GM13977 (cell line): ENCODE results near the gene KRT27.

Source experiments
- DNase-seq: peaks from one replicate; pipeline ENCODE4 v3.0.0; 2012; ENCODE audit warnings: low spot score
- in situ Hi-C: fragments of 300-500 bp; cut with MboI; formaldehyde crosslinking; loops from one replicate; pipeline ENCODE4 v1.12.0; 2022; ENCODE audit warnings: low sequenced_read_pairs, low pct_unique_long_range_greater_than_20kb, mixed read lengths, inconsistent platforms; ENCODE audit not compliant: unreplicated experiment
- TF ChIP-seq, protein P1 (sequence below): IDR thresholded peaks from 2 replicates; pipeline ENCODE4 v1.5.1; 2012; ENCODE audit warnings: mild to moderate bottlenecking, control low read depth; ENCODE audit not compliant: insufficient read depth; ENCODE audit errors: extremely low read depth, missing control alignments

The KRT27 gene

DNA sequence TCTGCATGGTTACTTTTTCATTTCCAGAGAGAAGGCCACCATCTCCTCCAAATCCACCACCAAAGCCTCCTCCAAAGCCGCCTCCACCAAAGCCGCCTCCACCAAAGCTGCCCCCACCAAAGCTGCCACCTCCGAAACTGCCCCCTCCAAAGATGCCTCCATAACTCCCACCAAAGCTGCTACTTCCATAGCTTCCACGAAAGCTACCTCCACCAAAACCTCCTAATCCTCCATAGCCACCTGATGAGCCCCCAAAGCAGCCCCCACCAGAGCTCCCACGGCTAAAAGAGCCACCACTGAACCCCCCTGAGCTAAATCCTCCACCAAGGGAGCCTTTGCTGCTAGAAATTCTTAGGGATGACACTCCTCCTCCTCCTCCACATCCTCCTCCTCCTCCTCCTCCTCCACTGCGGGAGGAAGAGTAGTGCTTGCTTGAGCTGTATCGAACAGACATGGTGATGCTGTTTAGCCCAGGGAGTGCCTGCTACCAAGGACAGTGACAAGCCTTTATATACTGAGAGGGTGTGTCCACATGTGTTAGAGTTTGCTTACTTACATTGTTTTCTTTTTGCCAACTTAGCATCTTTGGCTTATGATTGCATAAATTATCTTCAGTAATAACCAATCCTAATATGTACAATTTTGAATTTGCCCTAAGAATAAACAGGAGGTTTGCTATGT is 39.9 kb upstream of the KRT27 start, which contains the start of gene KRT10:
Gene KRT10, minus strand, starts transcription at position 483 of the 681 bp plus-strand sequence. Its CDS starts 29 bp downstream, at position 454.
- in situ Hi-C loops = no loop called here
- no peak for DNase-seq
- TF ChIP-seq, protein P1, sequence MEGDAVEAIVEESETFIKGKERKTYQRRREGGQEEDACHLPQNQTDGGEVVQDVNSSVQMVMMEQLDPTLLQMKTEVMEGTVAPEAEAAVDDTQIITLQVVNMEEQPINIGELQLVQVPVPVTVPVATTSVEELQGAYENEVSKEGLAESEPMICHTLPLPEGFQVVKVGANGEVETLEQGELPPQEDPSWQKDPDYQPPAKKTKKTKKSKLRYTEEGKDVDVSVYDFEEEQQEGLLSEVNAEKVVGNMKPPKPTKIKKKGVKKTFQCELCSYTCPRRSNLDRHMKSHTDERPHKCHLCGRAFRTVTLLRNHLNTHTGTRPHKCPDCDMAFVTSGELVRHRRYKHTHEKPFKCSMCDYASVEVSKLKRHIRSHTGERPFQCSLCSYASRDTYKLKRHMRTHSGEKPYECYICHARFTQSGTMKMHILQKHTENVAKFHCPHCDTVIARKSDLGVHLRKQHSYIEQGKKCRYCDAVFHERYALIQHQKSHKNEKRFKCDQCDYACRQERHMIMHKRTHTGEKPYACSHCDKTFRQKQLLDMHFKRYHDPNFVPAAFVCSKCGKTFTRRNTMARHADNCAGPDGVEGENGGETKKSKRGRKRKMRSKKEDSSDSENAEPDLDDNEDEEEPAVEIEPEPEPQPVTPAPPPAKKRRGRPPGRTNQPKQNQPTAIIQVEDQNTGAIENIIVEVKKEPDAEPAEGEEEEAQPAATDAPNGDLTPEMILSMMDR = no peak

DNA sequence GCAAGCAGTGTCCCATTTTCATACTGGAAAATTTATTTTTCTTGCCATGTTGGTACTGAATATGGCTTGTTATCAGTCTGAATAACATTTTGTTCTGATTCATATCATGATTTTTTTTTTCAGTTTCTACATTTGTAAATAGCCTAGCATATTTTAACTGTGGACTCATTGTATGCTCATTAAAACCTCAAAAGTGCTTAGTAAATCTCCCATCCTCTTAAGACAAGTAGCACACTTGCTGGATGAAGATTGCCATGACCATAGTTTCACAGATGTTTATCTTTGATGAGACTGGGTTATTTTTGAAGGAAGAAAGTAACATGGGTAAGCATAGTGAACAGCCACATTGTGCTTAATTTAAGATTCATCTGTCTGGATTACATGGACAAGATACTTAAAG is 39.2 kb upstream of the KRT27 start:
- in situ Hi-C loops = no loop called here
- no peak for DNase-seq
- TF ChIP-seq, protein P1 = no peak

DNA sequence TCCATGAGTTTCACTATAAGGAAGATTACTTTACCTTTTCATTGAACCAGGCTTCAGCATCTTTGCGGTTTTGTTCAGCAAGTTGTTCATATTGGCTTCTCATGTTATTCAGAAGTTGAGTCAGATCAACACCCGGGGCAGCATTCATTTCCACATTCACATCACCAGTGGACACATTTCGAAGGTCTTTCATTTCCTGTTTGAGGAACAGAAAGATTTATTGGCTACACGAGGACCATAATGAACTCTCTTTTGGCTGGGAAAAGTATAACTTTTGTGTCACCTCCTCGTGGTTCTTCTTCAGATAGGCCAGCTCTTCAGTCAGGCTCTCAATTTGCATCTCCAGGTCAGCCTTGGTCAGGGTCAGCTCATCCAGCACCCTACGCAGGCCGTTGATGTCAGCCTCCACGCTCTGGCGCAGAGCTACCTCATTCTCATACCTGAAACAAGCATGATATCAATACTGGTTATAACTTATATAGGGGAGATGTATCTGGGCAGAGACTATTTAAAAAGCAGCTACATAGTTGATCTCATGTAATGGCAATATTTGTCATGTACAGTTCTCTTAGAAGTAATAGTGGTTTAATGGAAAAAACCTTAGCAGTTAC is 38.0 kb upstream of the KRT27 start:
- TF ChIP-seq, protein P1 = no peak
- no peak for DNase-seq
- in situ Hi-C loops = no loop called here

DNA sequence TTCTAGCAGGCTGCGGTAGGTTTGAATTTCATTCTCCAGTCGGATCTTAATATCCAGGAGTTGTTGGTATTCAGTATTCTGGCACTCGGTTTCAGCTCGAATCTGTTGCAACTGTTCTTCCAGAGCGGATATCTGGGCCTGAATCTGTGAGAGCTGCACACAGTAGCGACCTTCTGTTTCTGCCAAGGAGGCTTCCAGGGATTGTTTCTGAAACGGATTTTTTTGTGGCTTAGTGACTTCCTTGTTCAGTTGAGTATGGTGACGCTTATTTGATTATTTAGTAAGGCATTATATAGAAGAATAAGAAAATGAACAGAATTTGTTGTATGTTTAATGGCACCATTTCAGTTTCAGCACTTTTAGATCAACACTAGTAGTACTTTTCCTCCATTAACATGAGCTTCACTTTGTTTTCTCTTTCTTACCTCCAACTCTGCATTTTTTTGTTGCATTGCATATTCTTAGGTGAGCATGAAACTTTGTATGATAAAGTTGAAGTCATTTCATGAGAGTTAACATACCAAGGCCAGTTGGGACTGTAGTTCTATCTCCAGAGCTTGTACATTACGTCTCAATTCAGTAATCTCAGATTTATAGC is 37.3 kb upstream of the KRT27 start:
- TF ChIP-seq, protein P1 = no peak
- DNase-seq = no peak
- in situ Hi-C loops = no loop called here

DNA sequence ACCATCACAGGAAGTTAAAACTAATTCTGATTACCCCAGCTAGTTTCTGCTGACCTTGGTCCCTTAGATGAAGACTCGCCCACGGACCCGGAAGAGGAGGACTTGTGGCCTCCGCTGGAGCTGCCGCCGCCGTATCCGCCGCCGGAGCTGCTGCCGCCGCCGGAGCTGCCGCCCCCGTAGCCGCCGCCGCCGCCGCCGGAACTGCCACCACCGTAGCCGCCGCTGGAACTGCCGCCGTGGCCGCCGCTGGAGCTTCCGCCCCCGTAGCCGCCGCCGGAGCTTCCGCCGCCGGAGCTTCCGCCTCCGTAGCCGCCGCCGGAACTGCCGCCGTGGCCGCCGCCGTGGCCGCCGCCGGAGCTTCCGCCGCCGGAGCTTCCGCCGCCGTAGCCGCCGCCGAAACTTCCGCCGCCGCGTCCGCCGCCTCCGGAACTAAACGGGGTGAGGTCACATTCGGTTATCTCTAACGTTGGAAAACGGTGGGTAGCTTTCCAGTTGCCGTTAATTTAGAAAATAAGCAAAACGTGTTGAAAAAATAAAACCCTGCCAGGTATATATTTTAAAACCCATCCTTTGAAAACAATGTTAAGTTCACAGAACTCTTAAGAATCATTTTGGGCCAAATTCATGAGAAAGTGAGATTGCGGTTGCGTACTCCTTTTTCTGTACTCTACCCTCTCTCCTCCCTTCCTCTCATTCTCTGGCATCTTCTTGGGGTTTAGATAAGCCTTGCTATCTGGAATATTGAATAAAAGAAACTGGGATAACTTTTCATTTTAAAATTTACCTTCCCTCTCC is 36.6 kb upstream of the KRT27 start:
- peak; percentile 83 for DNase-seq
- in situ Hi-C loops = no loop called here
- TF ChIP-seq, protein P1 = no peak

DNA sequence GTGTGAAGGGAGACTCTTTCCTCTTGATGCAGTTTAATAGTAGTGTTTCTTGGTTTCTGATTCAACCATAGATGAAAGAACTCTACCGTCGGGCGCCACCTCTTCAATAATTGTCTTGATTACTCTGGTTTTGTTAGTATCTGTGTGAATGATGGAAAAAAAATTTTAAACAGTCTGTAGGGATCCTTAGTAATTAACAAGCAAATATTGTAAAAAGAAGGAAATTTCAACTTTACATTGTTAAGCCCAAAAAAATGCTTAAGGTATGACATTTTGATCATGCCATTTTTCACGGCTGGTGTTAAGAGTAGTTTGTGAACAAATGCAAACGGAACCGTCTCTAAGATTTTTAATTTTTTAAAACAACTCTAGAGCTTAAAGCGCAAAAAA is 36.0 kb upstream of the KRT27 start:
- TF ChIP-seq, protein P1 = no peak
- no peak for DNase-seq
- in situ Hi-C loops = no loop called here
